Measurements from ENCODE around the gene ASZ1. TPM values are rescaled to one million over a fixed set of nuclear protein-coding genes. Genes with fewer than 3 reads are reported as not detected.

ASZ1 gene
- total RNA-seq, 1 experiment from 2014 or later: not detected

- DNase-seq (ENCODE audit: low read depth, low spot score) (no peak), ATAC-seq (no peak)
- Histone ChIP-seq H3K36me3 (ENCODE audit: control insufficient read depth, insufficient read depth, low read length) (no peaks in the 10 kb centered on the region), H3K4me1 (ENCODE audit: control insufficient read depth, insufficient read depth, low read length) (no peaks in the 10 kb centered on the region), H3K27ac (ENCODE audit: low read length) (no peak overlapping the region), H3K9me3 (ENCODE audit: control insufficient read depth, insufficient read depth, low read depth, low read length) (no peaks in the 10 kb centered on the region), H3K4me3 (ENCODE audit: low read depth in 2 of 2, low read length in 2 of 2) (no peak overlapping the region), H3K27me3 (ENCODE audit: control insufficient read depth, insufficient read depth, low read length) (no peaks in the 10 kb centered on the region)
- POLR2A ChIA-PET: no interaction called here
- no TSS peak for BruUV-seq (replicated peaks)
- intact Hi-C loops (cut with micrococcal nuclease; ENCODE audit: unreplicated experiment) (no loop called here), in situ Hi-C loops (cut with HindIII; ENCODE audit: low pct_unique_long_range_greater_than_20kb, low sequenced_read_pairs) (no loop called here)
- TF ChIP-seq, protein P1, sequence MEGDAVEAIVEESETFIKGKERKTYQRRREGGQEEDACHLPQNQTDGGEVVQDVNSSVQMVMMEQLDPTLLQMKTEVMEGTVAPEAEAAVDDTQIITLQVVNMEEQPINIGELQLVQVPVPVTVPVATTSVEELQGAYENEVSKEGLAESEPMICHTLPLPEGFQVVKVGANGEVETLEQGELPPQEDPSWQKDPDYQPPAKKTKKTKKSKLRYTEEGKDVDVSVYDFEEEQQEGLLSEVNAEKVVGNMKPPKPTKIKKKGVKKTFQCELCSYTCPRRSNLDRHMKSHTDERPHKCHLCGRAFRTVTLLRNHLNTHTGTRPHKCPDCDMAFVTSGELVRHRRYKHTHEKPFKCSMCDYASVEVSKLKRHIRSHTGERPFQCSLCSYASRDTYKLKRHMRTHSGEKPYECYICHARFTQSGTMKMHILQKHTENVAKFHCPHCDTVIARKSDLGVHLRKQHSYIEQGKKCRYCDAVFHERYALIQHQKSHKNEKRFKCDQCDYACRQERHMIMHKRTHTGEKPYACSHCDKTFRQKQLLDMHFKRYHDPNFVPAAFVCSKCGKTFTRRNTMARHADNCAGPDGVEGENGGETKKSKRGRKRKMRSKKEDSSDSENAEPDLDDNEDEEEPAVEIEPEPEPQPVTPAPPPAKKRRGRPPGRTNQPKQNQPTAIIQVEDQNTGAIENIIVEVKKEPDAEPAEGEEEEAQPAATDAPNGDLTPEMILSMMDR (IDR thresholded peaks at IDR 0.05): no peak
- TF ChIP-seq POLR2AphosphoS5 (IDR thresholded peaks at IDR 0.05; ENCODE audit: low read depth, low read length) (no peak), REST (IDR thresholded peaks at IDR 0.05; ENCODE audit: insufficient read depth in 1 of 2, low read depth in 2 of 2, low read length in 1 of 2) (no peak), TCF7L2 (IDR thresholded peaks at IDR 0.05; ENCODE audit: low read depth, low read length) (no peak), SIN3A (IDR thresholded peaks at IDR 0.05; ENCODE audit: borderline replicate concordance, insufficient read depth, low read depth, low read length) (no peak)
- CTCF ChIA-PET: no interaction called here
These were observed 17.4 kb upstream of the ASZ1 start for GRCh38 chr7:117444646-117445045.

GRCh38 chr7:117435475-117436043 is 8.3 kb upstream of the ASZ1 start:
- Histone ChIP-seq H3K4me3 (ENCODE audit: low read depth in 2 of 2, low read length in 2 of 2) (no peak overlapping the region), H3K9me3 (ENCODE audit: control insufficient read depth, insufficient read depth, low read depth, low read length) (no peaks in the 10 kb centered on the region), H3K36me3 (ENCODE audit: control insufficient read depth, insufficient read depth, low read length) (no peaks in the 10 kb centered on the region), H3K27ac (ENCODE audit: low read length) (no peak overlapping the region), H3K27me3 (ENCODE audit: control insufficient read depth, insufficient read depth, low read length) (no peaks in the 10 kb centered on the region), H3K4me1 (ENCODE audit: control insufficient read depth, insufficient read depth, low read length) (no peaks in the 10 kb centered on the region)
- POLR2A ChIA-PET: no interaction called here
- BruUV-seq (replicated peaks): no TSS peak
- ATAC-seq: no peak
- TF ChIP-seq POLR2AphosphoS5 (IDR thresholded peaks at IDR 0.05; ENCODE audit: low read depth, low read length) (no peak), SIN3A (IDR thresholded peaks at IDR 0.05; ENCODE audit: borderline replicate concordance, insufficient read depth, low read depth, low read length) (no peak), REST (IDR thresholded peaks at IDR 0.05; ENCODE audit: insufficient read depth in 1 of 2, low read depth in 2 of 2, low read length in 1 of 2) (no peak), TCF7L2 (IDR thresholded peaks at IDR 0.05; ENCODE audit: low read depth, low read length) (no peak)
- TF ChIP-seq, protein P1 (IDR thresholded peaks at IDR 0.05): no peak
- CTCF ChIA-PET: no interaction called here
- intact Hi-C loops (cut with micrococcal nuclease; ENCODE audit: unreplicated experiment) (no loop called here), in situ Hi-C loops (cut with HindIII; ENCODE audit: low pct_unique_long_range_greater_than_20kb, low sequenced_read_pairs) (no loop called here)
- DNase-seq (ENCODE audit: low read depth, low spot score): no peak

All from Panc1 (cell line).